ENCODE measurements around the gene FLT3.
"Not testable (repeated sequence)": the region's sequence is repeated elsewhere in the genome, so short reads cannot be mapped to it uniquely, and the experiment has no call there.

FLT3 gene

GRCh38 chr13:28100150-28101121, at the start of gene FLT3:
Gene FLT3 (minus strand): TSS chr13:28100576. CDS start chr13:28100510, 66 bp downstream.
- peaks cover 0 to 3% of the 10 kb centered on the region in 2 donors for H3K9me3 ChIP-seq (ENCODE audit: control insufficient read depth in 2 of 2, low read length in 2 of 2)
- H3K27ac ChIP-seq (ENCODE audit: low read length), result no peak within 1 kb of the TSS
- H3K36me3 ChIP-seq (ENCODE audit: control insufficient read depth in 2 of 2, insufficient read depth in 2 of 2, low read length in 2 of 2), result no peaks in the 10 kb centered on the region
- H3K9ac ChIP-seq (ENCODE audit: low read length in 2 of 2), result no peak within 1 kb of the TSS
- H3K4me3 ChIP-seq (ENCODE audit: low read length in 2 of 2), result peak within 1 kb of the TSS; percentile 35 to 59
- H3K27me3 ChIP-seq (ENCODE audit: control insufficient read depth in 1 of 2, insufficient read depth in 2 of 2, low read length in 2 of 2), result peaks cover 17 to 37% of the 10 kb centered on the region in 2 donors
- H3K4me1 ChIP-seq (ENCODE audit: control insufficient read depth, insufficient read depth, low read length), result peaks cover 12% of the 10 kb centered on the region

DNA sequence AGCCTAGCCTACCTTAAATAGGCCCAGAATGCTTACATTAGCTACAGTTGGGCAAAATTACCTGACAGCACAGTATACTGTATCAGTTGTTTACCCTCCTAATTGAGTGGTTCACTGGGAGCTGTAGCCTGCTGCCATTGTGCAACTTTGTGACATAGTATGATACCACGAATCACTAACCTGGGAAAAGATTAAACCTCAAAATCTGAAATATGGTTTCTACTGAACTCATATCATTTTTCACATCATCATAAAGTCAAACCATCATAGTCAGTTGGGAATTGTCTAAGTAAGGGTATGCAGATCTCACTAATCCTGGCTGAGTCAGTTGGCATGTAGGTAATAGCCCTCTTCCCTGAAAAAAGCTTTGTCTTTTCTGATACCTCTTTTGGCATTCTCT, 47.1 kb upstream of the FLT3 start:
- Histone ChIP-seq H3K9me3 (ENCODE audit: control insufficient read depth in 2 of 2, low read length in 2 of 2) (no peaks in the 10 kb centered on the region), H3K4me3 (ENCODE audit: low read length in 2 of 2) (no peak overlapping the region), H3K9ac (ENCODE audit: low read length in 2 of 2) (no peak overlapping the region), H3K4me1 (ENCODE audit: control insufficient read depth, insufficient read depth, low read length) (no peaks in the 10 kb centered on the region), H3K27ac (ENCODE audit: low read length) (no peak overlapping the region), H3K36me3 (ENCODE audit: control insufficient read depth in 2 of 2, insufficient read depth in 2 of 2, low read length in 2 of 2) (no peaks in the 10 kb centered on the region), H3K27me3 (ENCODE audit: control insufficient read depth in 1 of 2, insufficient read depth in 2 of 2, low read length in 2 of 2) (no peaks in the 10 kb centered on the region)

- Histone ChIP-seq H3K9me3 (ENCODE audit: control insufficient read depth in 2 of 2, low read length in 2 of 2) (no peaks in the 10 kb centered on the region), H3K36me3 (ENCODE audit: control insufficient read depth in 2 of 2, insufficient read depth in 2 of 2, low read length in 2 of 2) (no peaks in the 10 kb centered on the region), H3K4me1 (ENCODE audit: control insufficient read depth, insufficient read depth, low read length) (no peaks in the 10 kb centered on the region), H3K27me3 (ENCODE audit: control insufficient read depth in 1 of 2, insufficient read depth in 2 of 2, low read length in 2 of 2) (no peaks in the 10 kb centered on the region), H3K27ac (ENCODE audit: low read length) (no peak overlapping the region), H3K9ac (ENCODE audit: low read length in 2 of 2) (no peak overlapping the region), H3K4me3 (ENCODE audit: low read length in 2 of 2) (no peak overlapping the region)
These were observed 44.7 kb upstream of the FLT3 start for GRCh38 chr13:28145049-28145448.

DNA sequence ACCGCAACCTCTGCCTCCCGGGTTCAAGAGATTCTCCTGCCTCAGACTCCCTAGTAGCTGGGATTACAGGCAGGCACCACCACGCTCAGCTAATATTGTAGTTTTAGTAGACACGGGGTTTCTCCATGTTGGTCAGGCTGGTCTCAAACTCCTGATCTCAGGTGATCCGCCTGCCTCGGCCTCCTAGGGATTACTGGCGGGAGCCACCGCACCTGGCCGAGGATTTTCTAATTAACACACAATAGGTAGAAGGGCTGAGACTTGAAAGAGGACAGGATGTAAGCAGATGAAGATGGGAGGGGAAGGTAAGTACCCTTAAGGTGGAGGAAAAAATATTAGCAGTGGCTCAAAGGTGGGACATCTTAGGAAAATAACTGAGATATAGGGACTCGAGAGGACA, 41.2 kb upstream of the FLT3 start:
- H3K27ac ChIP-seq (ENCODE audit: low read length); H3K27me3 ChIP-seq (ENCODE audit: control insufficient read depth in 1 of 2, insufficient read depth in 2 of 2, low read length in 2 of 2); H3K4me1 ChIP-seq (ENCODE audit: control insufficient read depth, insufficient read depth, low read length); H3K9me3 ChIP-seq (ENCODE audit: control insufficient read depth in 2 of 2, low read length in 2 of 2); H3K9ac ChIP-seq (ENCODE audit: low read length in 2 of 2); H3K36me3 ChIP-seq (ENCODE audit: control insufficient read depth in 2 of 2, insufficient read depth in 2 of 2, low read length in 2 of 2); H3K4me3 ChIP-seq (ENCODE audit: low read length in 2 of 2): not testable (repeated sequence)

DNA sequence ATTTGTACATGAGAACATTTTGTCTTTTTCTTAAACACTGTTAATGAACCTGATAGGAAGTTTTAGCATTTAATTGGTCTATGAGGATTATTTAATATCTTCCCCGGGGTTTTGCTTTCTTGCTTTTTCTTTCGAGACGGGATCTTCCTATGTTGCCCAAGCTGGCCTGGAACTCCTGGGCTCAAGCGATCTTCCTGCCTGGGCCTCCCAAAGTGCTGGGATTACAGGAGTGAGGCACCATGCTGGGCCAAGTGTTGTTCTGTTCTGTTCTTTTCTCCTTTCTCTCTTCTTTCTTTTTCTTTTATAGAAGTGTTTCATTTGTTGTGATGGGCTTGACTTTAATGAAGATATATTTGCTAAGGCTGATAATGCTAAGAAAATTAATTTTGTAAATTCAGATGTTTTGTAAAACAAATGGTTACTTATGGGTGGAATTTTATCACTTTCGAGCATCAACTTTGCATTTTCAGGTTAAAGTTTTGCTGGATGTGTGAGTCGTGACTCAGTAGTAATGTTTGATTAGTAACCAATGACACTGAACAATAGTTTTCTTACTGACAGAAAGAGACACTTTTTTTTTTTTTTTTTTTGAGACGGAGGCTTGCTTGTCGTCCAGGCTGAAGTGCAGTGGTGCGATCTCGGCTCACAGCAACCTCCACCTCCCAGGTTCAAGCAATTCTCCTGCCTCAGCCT, 40.2 kb upstream of the FLT3 start:
- no peaks in the 10 kb centered on the region for H3K36me3 ChIP-seq (ENCODE audit: control insufficient read depth in 2 of 2, insufficient read depth in 2 of 2, low read length in 2 of 2)
- peak overlapping the region; percentile 87 to 91 for H3K4me3 ChIP-seq (ENCODE audit: low read length in 2 of 2)
- H3K4me1 ChIP-seq (ENCODE audit: control insufficient read depth, insufficient read depth, low read length), result peaks cover 3% of the 10 kb centered on the region
- no peak overlapping the region for H3K9ac ChIP-seq (ENCODE audit: low read length in 2 of 2)
- H3K27me3 ChIP-seq (ENCODE audit: control insufficient read depth in 1 of 2, insufficient read depth in 2 of 2, low read length in 2 of 2), result no peaks in the 10 kb centered on the region
- H3K27ac ChIP-seq (ENCODE audit: low read length), result no peak overlapping the region
- H3K9me3 ChIP-seq (ENCODE audit: control insufficient read depth in 2 of 2, low read length in 2 of 2), result no peaks in the 10 kb centered on the region

GRCh38 chr13:28138756-28139470, 38.5 kb upstream of the FLT3 start:
- Histone ChIP-seq H3K36me3 (ENCODE audit: control insufficient read depth in 2 of 2, insufficient read depth in 2 of 2, low read length in 2 of 2) (no peaks in the 10 kb centered on the region), H3K27ac (ENCODE audit: low read length) (peak overlapping the region; percentile 89), H3K9ac (ENCODE audit: low read length in 2 of 2) (peak overlapping the region; percentile 85 to 94), H3K9me3 (ENCODE audit: control insufficient read depth in 2 of 2, low read length in 2 of 2) (no peaks in the 10 kb centered on the region), H3K4me3 (ENCODE audit: low read length in 2 of 2) (peak overlapping the region; percentile 87 to 91), H3K27me3 (ENCODE audit: control insufficient read depth in 1 of 2, insufficient read depth in 2 of 2, low read length in 2 of 2) (no peaks in the 10 kb centered on the region), H3K4me1 (ENCODE audit: control insufficient read depth, insufficient read depth, low read length) (peaks cover 3% of the 10 kb centered on the region)

DNA sequence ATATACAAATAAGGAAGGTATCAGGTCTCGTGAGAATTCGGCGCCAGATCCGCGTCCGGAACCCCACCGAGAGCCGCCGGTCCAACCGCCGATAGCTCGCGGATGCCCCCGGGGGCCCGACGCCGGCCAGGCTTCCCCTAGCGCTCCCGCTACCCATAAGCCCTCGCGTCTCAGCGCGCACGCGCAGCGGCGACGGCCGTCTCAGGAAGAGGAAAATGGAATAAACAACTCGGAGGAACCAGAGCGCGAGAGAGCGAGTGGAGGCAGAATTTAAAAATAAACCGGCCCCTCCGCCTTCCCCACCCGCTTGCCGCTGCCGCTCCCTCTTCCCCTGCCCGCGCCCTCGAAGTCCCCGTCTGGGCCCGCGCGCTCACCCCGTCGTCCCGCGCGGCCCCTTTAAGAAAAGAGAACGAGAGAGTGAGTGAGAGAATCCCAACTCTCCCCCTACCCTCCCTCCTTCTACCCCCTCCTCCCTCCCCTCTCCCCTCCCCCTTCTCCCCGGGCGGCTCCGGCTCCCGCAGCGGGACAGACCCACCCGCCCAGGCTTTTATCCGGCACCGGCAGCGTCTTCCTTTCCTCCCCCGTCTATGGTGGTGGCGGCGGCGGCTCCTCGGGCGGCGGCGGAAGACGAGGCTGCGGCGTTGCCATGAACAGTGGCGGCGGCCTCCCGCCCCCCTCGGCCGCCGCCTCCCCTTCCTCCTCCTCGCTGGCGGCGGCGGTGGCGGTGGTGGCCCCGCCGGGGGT, 37.8 kb upstream of the FLT3 start, which contains the start of gene PAN3:
Gene PAN3, plus strand, starts transcription at position 534 of the 744 bp plus-strand sequence. Its CDS starts 113 bp downstream, at position 647.
- H3K36me3 ChIP-seq (ENCODE audit: control insufficient read depth in 2 of 2, insufficient read depth in 2 of 2, low read length in 2 of 2), result no peaks in the 10 kb centered on the region
- peak within 1 kb of the TSS; percentile 89 for H3K27ac ChIP-seq (ENCODE audit: low read length)
- H3K9me3 ChIP-seq (ENCODE audit: control insufficient read depth in 2 of 2, low read length in 2 of 2), result no peaks in the 10 kb centered on the region
- H3K4me3 ChIP-seq (ENCODE audit: low read length in 2 of 2), result peak within 1 kb of the TSS; percentile 87 to 92
- H3K9ac ChIP-seq (ENCODE audit: low read length in 2 of 2), result peak within 1 kb of the TSS; percentile 94
- no peaks in the 10 kb centered on the region for H3K27me3 ChIP-seq (ENCODE audit: control insufficient read depth in 1 of 2, insufficient read depth in 2 of 2, low read length in 2 of 2)
- peaks cover 3% of the 10 kb centered on the region for H3K4me1 ChIP-seq (ENCODE audit: control insufficient read depth, insufficient read depth, low read length)

- Histone ChIP-seq H3K9ac (ENCODE audit: low read length in 2 of 2) (peak overlapping the region; percentile 94), H3K9me3 (ENCODE audit: control insufficient read depth in 2 of 2, low read length in 2 of 2) (no peaks in the 10 kb centered on the region), H3K27ac (ENCODE audit: low read length) (peak overlapping the region; percentile 89), H3K4me1 (ENCODE audit: control insufficient read depth, insufficient read depth, low read length) (peaks cover 3% of the 10 kb centered on the region), H3K27me3 (ENCODE audit: control insufficient read depth in 1 of 2, insufficient read depth in 2 of 2, low read length in 2 of 2) (no peaks in the 10 kb centered on the region), H3K4me3 (ENCODE audit: low read length in 2 of 2) (peak overlapping the region; percentile 87 to 92), H3K36me3 (ENCODE audit: control insufficient read depth in 2 of 2, insufficient read depth in 2 of 2, low read length in 2 of 2) (no peaks in the 10 kb centered on the region)
These were observed 37.2 kb upstream of the FLT3 start for GRCh38 chr13:28137596-28137995.

- no peaks in the 10 kb centered on the region for H3K36me3 ChIP-seq (ENCODE audit: control insufficient read depth in 2 of 2, insufficient read depth in 2 of 2, low read length in 2 of 2)
- no peaks in the 10 kb centered on the region for H3K27me3 ChIP-seq (ENCODE audit: control insufficient read depth in 1 of 2, insufficient read depth in 2 of 2, low read length in 2 of 2)
- peaks cover 3% of the 10 kb centered on the region for H3K4me1 ChIP-seq (ENCODE audit: control insufficient read depth, insufficient read depth, low read length)
- no peaks in the 10 kb centered on the region for H3K9me3 ChIP-seq (ENCODE audit: control insufficient read depth in 2 of 2, low read length in 2 of 2)
- no peak overlapping the region for H3K27ac ChIP-seq (ENCODE audit: low read length)
- H3K9ac ChIP-seq (ENCODE audit: low read length in 2 of 2), result peak overlapping the region in 1 of 2 donors; percentile 94
- peak overlapping the region; percentile 87 to 92 for H3K4me3 ChIP-seq (ENCODE audit: low read length in 2 of 2)
These were observed 36.5 kb upstream of the FLT3 start for GRCh38 chr13:28136916-28137315.

- Histone ChIP-seq H3K27ac (ENCODE audit: low read length) (no peak overlapping the region), H3K4me3 (ENCODE audit: low read length in 2 of 2) (no peak overlapping the region)
These were observed 31.3 kb upstream of the FLT3 start for GRCh38 chr13:28131646-28132045.

More at GRCh38 chr13:28131646-28132045, 31.3 kb upstream of the FLT3 start:
- H3K9ac ChIP-seq (ENCODE audit: low read length in 2 of 2), result no peak overlapping the region
- no peaks in the 10 kb centered on the region for H3K9me3 ChIP-seq (ENCODE audit: control insufficient read depth in 2 of 2, low read length in 2 of 2)
- H3K4me1 ChIP-seq (ENCODE audit: control insufficient read depth, insufficient read depth, low read length), result no peaks in the 10 kb centered on the region
- no peaks in the 10 kb centered on the region for H3K27me3 ChIP-seq (ENCODE audit: control insufficient read depth in 1 of 2, insufficient read depth in 2 of 2, low read length in 2 of 2)
- no peaks in the 10 kb centered on the region for H3K36me3 ChIP-seq (ENCODE audit: control insufficient read depth in 2 of 2, insufficient read depth in 2 of 2, low read length in 2 of 2)

Data from stomach smooth muscle (tissue), 2 donors.